CD4-positive, alpha-beta T cell (primary cell): ENCODE measurements around the gene PSME1. TPM values are rescaled to one million over a fixed set of nuclear protein-coding genes. Genes with fewer than 3 reads are reported as not detected.

Experiments
- ATAC-seq: fragments of 200-7000 bp; cut with Tn5 transposase; one replicate; pipeline ENCODE4 v1.10.0; 2022; ENCODE audit warnings: mild to moderate bottlenecking; ENCODE audit not compliant: poor library complexity
- CTCF ChIA-PET: fragments of 350-600 bp; sonication (Branson Sonifier 250); formaldehyde crosslinking; loops from one replicate; lab custom pipeline; 2021; ENCODE audit warnings: antibody characterized with exemption, inconsistent platforms; lab: Charles Lee
- POLR2A ChIA-PET: fragments of 350-600 bp; sonication (Branson Sonifier 250); formaldehyde crosslinking; loops from one replicate; lab custom pipeline; 2021; ENCODE audit warnings: antibody characterized with exemption, inconsistent platforms; lab: Charles Lee
- DNase-seq, 14 experiments: peaks; one replicate each; pipeline ENCODE4 v3.0.0-alpha.2; 2013 to 2020; ENCODE audit warnings: mixed read lengths in 2 of 14
- H3K27ac ChIP-seq, 2 donors: one replicate each; pipeline versions ENCODE4 v1.5.1 to v1.7.0; 2013; ENCODE audit warnings: low read length in 2 of 2, low read depth in 1 of 2, mild to moderate bottlenecking in 1 of 2
- H3K27me3 ChIP-seq, 2 experiments: 1 replicate in 1 of 2; 2 replicates in 1 of 2; pipeline versions ENCODE4 v1.6.1 to v1.7.0; 2013; ENCODE audit warnings: low read length in 2 of 2, control low read depth in 1 of 2, mild to moderate bottlenecking in 1 of 2, moderate library complexity in 1 of 2; ENCODE audit not compliant: insufficient read depth in 2 of 2, control insufficient read depth in 1 of 2
- H3K36me3 ChIP-seq: one replicate; pipeline ENCODE4 v1.6.1; 2013; ENCODE audit warnings: low read length, control low read depth; ENCODE audit not compliant: insufficient read depth
- H3K4me1 ChIP-seq: one replicate; pipeline ENCODE4 v1.6.1; 2013; ENCODE audit warnings: low read length, control low read depth; ENCODE audit not compliant: insufficient read depth
- H3K4me3 ChIP-seq: one replicate; pipeline ENCODE4 v1.5.1; 2013; ENCODE audit warnings: mild to moderate bottlenecking, low read length, moderate library complexity
- H3K9me3 ChIP-seq, 2 experiments: 1 replicate in 1 of 2; 2 replicates in 1 of 2; pipeline versions ENCODE4 v1.6.1 to v1.7.0; 2013; ENCODE audit warnings: low read length in 2 of 2, mild to moderate bottlenecking in 2 of 2, control low read depth in 1 of 2, moderate library complexity in 1 of 2; ENCODE audit not compliant: control insufficient read depth in 1 of 2, insufficient read depth in 1 of 2
- H3K27ac Mint-ChIP-seq: one replicate; pipeline ENCODE4 v1.8.0; 2020; ENCODE audit warnings: mixed read lengths
- H3K27me3 Mint-ChIP-seq: one replicate; pipeline ENCODE4 v1.8.0; 2021; ENCODE audit warnings: mixed read lengths
- H3K36me3 Mint-ChIP-seq: one replicate; pipeline ENCODE4 v1.8.0; 2021; ENCODE audit warnings: low read depth, mixed read lengths
- H3K4me1 Mint-ChIP-seq: one replicate; pipeline ENCODE4 v1.8.0; 2021; ENCODE audit warnings: low read depth, mixed read lengths
- H3K4me3 Mint-ChIP-seq: one replicate; pipeline ENCODE4 v1.8.0; 2020; ENCODE audit warnings: mild to moderate bottlenecking, mixed read lengths
- H3K9me3 Mint-ChIP-seq: one replicate; pipeline ENCODE4 v1.8.0; 2020; ENCODE audit warnings: mixed read lengths
- CTCF ChIP-seq: fragments of 200-600 bp; IDR thresholded peaks from one replicate; pipeline ENCODE4 v1.8.0; 2022; ENCODE audit warnings: antibody characterized with exemption, mild to moderate bottlenecking
- intact Hi-C, 2 experiments: fragments of 100-400 bp; cut with DNase I in 1 of 2; cut with micrococcal nuclease in 1 of 2; formaldehyde crosslinking; loops; one replicate each; pipeline versions ENCODE4 v1.15.1 to v1.9.0; 2023 to 2025; cut with DNase I, micrococcal nuclease
- total RNA-seq, 174 experiments: library from RNA in 2 of 174; stranded (reverse) in 2 of 174; gene quantifications; one replicate each; pipeline ENCODE4 v1.2.3 and lab custom pipeline; 2021 to 2026

The PSME1 gene
- total RNA-seq, 2 experiments from 2014 or later, result 166 to 171 TPM

- intact Hi-C loops, result no loop called here
- no peaks in the 10 kb centered on the region for H3K9me3 ChIP-seq
- peak overlapping the region; percentile 91 for H3K27ac Mint-ChIP-seq
- ATAC-seq (no peak), DNase-seq (no peak)
- no peak overlapping the region for H3K4me3 Mint-ChIP-seq
- no peak for TF ChIP-seq CTCF
- H3K9me3 Mint-ChIP-seq, result no peaks in the 10 kb centered on the region
- no peak overlapping the region for H3K27ac ChIP-seq
- H3K36me3 Mint-ChIP-seq, result peaks cover 8% of the 10 kb centered on the region
- CTCF ChIA-PET, result interaction anchor here (1.5 kb wide), 1 partner anchor 30 kb away, joined by 5 read pairs; the partner anchor contains the start of gene IRF9
- POLR2A ChIA-PET, result interaction anchor here (0.9 to 11.7 kb wide), 6 partner anchors 10 to 64 kb away, joined by 3 to 296 read pairs (median 14); partner anchors contain the start of genes DCAF11, EMC9, IRF9 and NRL
- H3K36me3 ChIP-seq, result no peaks in the 10 kb centered on the region
- H3K4me1 Mint-ChIP-seq, result peaks cover 35% of the 10 kb centered on the region
- H3K27me3 Mint-ChIP-seq, result no peaks in the 10 kb centered on the region
- H3K4me3 ChIP-seq, result no peak overlapping the region
- H3K4me1 ChIP-seq, result peaks cover 28% of the 10 kb centered on the region
- no peaks in the 10 kb centered on the region for H3K27me3 ChIP-seq
These were observed 4.4 kb upstream of the PSME1 start for GRCh38 chr14:24131549-24131966.

- DNase-seq (peak in 11 of 14 experiments; percentile 12 to 70 (median 43)), ATAC-seq (no peak)
- Mint-ChIP-seq H3K36me3 (peaks cover 15% of the 10 kb centered on the region), H3K4me3 (peak overlapping the region; percentile 59), H3K9me3 (no peaks in the 10 kb centered on the region), H3K27ac (peak overlapping the region; percentile 91), H3K4me1 (peaks cover 41% of the 10 kb centered on the region), H3K27me3 (no peaks in the 10 kb centered on the region)
- intact Hi-C loops, result loop anchor here in 1 of 2 experiments (1.0 kb wide), 1 partner anchor 10 kb away; no protein-coding TSS in a partner anchor
- Histone ChIP-seq H3K36me3 (peaks cover 2% of the 10 kb centered on the region), H3K9me3 (no peaks in the 10 kb centered on the region), H3K27me3 (no peaks in the 10 kb centered on the region), H3K4me3 (peak overlapping the region; percentile 13), H3K27ac (peak overlapping the region; percentile 47 to 75), H3K4me1 (peaks cover 34% of the 10 kb centered on the region)
- CTCF ChIA-PET, result interaction anchor here (1.5 to 1.6 kb wide), 2 partner anchors 29 to 111 kb away, joined by 3 to 5 read pairs; partner anchors contain the start of genes IRF9 and TINF2
- TF ChIP-seq CTCF, result no peak
- POLR2A ChIA-PET, result interaction anchor here (0.9 to 11.7 kb wide), 8 partner anchors 9 to 63 kb away, joined by 3 to 296 read pairs (median 8); partner anchors contain the start of genes DCAF11, EMC9, IRF9 and NRL
These were observed 3.8 kb upstream of the PSME1 start for GRCh38 chr14:24132061-24132685.

DNA sequence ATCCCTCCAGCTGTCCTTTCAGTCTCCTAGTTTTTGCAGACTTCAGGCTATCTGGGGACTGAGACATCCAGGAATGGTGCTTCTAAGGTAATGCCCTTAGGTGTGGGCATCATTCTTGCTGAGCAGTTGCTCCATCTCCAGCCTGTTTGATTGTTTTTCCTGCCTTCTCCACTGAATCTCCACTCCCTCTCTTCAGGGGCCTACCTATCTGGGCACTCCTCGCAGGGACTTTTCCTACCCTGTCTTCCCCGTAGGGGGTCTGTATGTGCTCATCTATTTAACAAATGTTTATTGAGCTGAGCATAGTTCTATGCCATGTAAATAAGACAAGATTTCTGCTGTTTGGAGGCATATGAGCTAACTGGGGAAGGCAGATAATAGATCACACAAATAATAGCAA lies 3.0 kb upstream of the PSME1 start:
- Histone ChIP-seq H3K27me3 (no peaks in the 10 kb centered on the region), H3K27ac (peak overlapping the region; percentile 47 to 75), H3K9me3 (no peaks in the 10 kb centered on the region), H3K4me1 (peaks cover 42% of the 10 kb centered on the region), H3K4me3 (no peak overlapping the region), H3K36me3 (peaks cover 10% of the 10 kb centered on the region)
- ATAC-seq (no peak), DNase-seq (no peak)
- ChIA-PET CTCF (interaction anchor here (1.5 to 1.6 kb wide), 2 partner anchors 28 to 110 kb away, joined by 3 to 5 read pairs; partner anchors contain the start of genes IRF9 and TINF2), POLR2A (interaction anchor here (0.7 to 11.7 kb wide), 7 partner anchors 8 to 1037 kb away, joined by 3 to 296 read pairs (median 13); partner anchors contain the start of genes DCAF11, EMC9, IRF9 and NRL)
- peak overlapping the region; percentile 59 for H3K4me3 Mint-ChIP-seq
- peaks cover 16% of the 10 kb centered on the region for H3K36me3 Mint-ChIP-seq
- no peak for TF ChIP-seq CTCF
- H3K27me3 Mint-ChIP-seq, result no peaks in the 10 kb centered on the region
- H3K9me3 Mint-ChIP-seq, result no peaks in the 10 kb centered on the region
- peak overlapping the region; percentile 91 for H3K27ac Mint-ChIP-seq
- H3K4me1 Mint-ChIP-seq, result peaks cover 46% of the 10 kb centered on the region
- intact Hi-C loops, result loop anchor here in 1 of 2 experiments (1.0 kb wide), 1 partner anchor 11 kb away; no protein-coding TSS in a partner anchor
